GM23248 (cell line): ENCODE measurements around the gene ERCC8.

Experiments
- EZH2 ChIP-seq: fragments of 200-600 bp; sonication (generic); IDR thresholded peaks from 2 replicates; pipeline ENCODE4 v1.6.1; 2018; ENCODE audit warnings: antibody characterized with exemption, mild to moderate bottlenecking; ENCODE audit not compliant: insufficient read depth, poor library complexity, severe bottlenecking
- EZH2phosphoT487 ChIP-seq: fragments of 200-600 bp; sonication (generic); IDR thresholded peaks from 2 replicates; pipeline ENCODE4 v1.6.1; 2018; ENCODE audit warnings: antibody characterized with exemption, moderate library complexity, mild to moderate bottlenecking, low read depth; ENCODE audit not compliant: insufficient read depth

GRCh38 chr5:60918466-60918865 lies 26.4 kb downstream of the ERCC8 start:
- TF ChIP-seq EZH2phosphoT487 (no peak), EZH2 (no peak)
